Measurements from ENCODE around the gene PTPRR. TPM values are rescaled to one million over a fixed set of nuclear protein-coding genes. Genes with fewer than 3 reads are reported as not detected.
A peak's percentile ranks its signal among the peaks of the same experiment; 100 is the strongest.

PTPRR gene
- total and polyA plus RNA-seq, 9 donors: 0.15 to 1.5 (median 0.32) TPM; not detected in 1

DNA sequence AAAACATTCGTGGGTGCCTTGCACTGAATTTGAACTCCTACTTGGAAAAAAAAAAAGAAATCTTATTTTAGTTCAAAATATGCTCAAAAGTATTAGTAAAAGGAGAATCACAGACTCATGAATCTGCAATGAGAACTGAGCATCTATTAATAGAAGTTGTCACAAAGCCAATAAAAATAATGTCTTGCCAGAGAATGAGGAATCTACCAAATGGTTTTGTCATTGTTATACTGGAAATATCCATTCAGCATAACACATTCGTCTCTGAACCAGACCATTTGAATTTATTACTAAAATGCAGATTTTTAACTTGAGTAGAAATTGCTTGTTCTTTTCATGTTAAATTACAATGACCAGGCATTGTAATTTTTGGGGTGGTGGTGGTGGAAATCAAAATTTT is 271.7 kb downstream of the PTPRR start:
- Histone ChIP-seq H3K36me3 (no peaks in the 10 kb centered on the region), H3K4me3 (no peak overlapping the region), H3K9me3 (no peaks in the 10 kb centered on the region), H3K27me3 (no peaks in the 10 kb centered on the region), H3K4me1 (ENCODE audit: insufficient read depth) (peaks cover 3% of the 10 kb centered on the region), H3K27ac (no peak overlapping the region)
- 4 to 8% (median 6%) methylated on average over 2 of the region's 2 CpGs for WGBS, 3 donors
- no peak for DNase-seq
- no peak for TF ChIP-seq CTCF (IDR thresholded peaks at IDR 0.05)
- intact Hi-C loops (cut with DNase I): no loop called here

GRCh38 chr12:70648191-70648590 is 272.3 kb downstream of the PTPRR start:
- H3K4me1 ChIP-seq (ENCODE audit: insufficient read depth): peaks cover 3% of the 10 kb centered on the region
- 82 to 87% (median 85%) methylated on average over 2 of the region's 2 CpGs for WGBS, 3 donors
- no peak overlapping the region for H3K27ac ChIP-seq
- H3K9me3 ChIP-seq: no peaks in the 10 kb centered on the region
- H3K36me3 ChIP-seq: no peaks in the 10 kb centered on the region
- intact Hi-C loops (cut with DNase I): no loop called here
- H3K27me3 ChIP-seq: no peaks in the 10 kb centered on the region
- H3K4me3 ChIP-seq: no peak overlapping the region
- DNase-seq: no peak
- TF ChIP-seq EP300 (IDR thresholded peaks at IDR 0.05): no peak
- TF ChIP-seq CTCF (IDR thresholded peaks at IDR 0.05): no peak
- TF ChIP-seq POLR2A (IDR thresholded peaks at IDR 0.05): no peak

GRCh38 chr12:70646850-70647249 is 273.7 kb downstream of the PTPRR start:
- Histone ChIP-seq H3K27me3 (no peaks in the 10 kb centered on the region), H3K4me1 (ENCODE audit: insufficient read depth) (peaks cover 3% of the 10 kb centered on the region), H3K4me3 (no peak overlapping the region), H3K9me3 (no peaks in the 10 kb centered on the region), H3K36me3 (no peaks in the 10 kb centered on the region), H3K27ac (no peak overlapping the region)
- TF ChIP-seq CTCF (IDR thresholded peaks at IDR 0.05) (no peak), POLR2A (IDR thresholded peaks at IDR 0.05) (no peak), EP300 (IDR thresholded peaks at IDR 0.05) (no peak)
- intact Hi-C loops (cut with DNase I): no loop called here
- DNase-seq: no peak
- WGBS, 3 donors: 6 to 22% (median 15%) methylated on average over 1 of the region's 1 CpG

- intact Hi-C loops (cut with DNase I): no loop called here
- Histone ChIP-seq H3K4me1 (ENCODE audit: insufficient read depth) (peaks cover 3% of the 10 kb centered on the region), H3K27me3 (no peaks in the 10 kb centered on the region), H3K27ac (no peak overlapping the region), H3K9me3 (no peaks in the 10 kb centered on the region), H3K4me3 (no peak overlapping the region), H3K36me3 (no peaks in the 10 kb centered on the region)
- peak in 1 of 5 donors; percentile 36 for DNase-seq
- WGBS, 3 donors: 11 to 15% (median 13%) methylated on average over 10 of the region's 10 CpGs
- TF ChIP-seq CTCF (IDR thresholded peaks at IDR 0.05): no peak
- TF ChIP-seq POLR2A (IDR thresholded peaks at IDR 0.05): no peak
- no peak for TF ChIP-seq EP300 (IDR thresholded peaks at IDR 0.05)
These were observed 274.8 kb downstream of the PTPRR start for GRCh38 chr12:70645494-70646317.

All from ovary (tissue), 9 donors.